ENCODE data around the gene SMIM11.

Gene SMIM11

GRCh38 chr21:34362136-34362444 lies 13.2 kb upstream of the SMIM11 start:
- H3K79me2 ChIP-seq (ENCODE audit: low read length): no peaks in the 10 kb centered on the region
- no peaks in the 10 kb centered on the region for H3K9me2 ChIP-seq (replicated peaks; ENCODE audit: insufficient read depth, low read length)
- no peaks in the 10 kb centered on the region for H4K20me1 ChIP-seq (ENCODE audit: insufficient read depth, low read length)
- no peak for DNase-seq
- TF ChIP-seq CTCF (IDR thresholded peaks at IDR 0.05; ENCODE audit: low read length): no peak
- TF ChIP-seq EZH2 (optimal IDR thresholded peaks at IDR 0.05; ENCODE audit: low read depth, low read length): no peak
- no peak for TF ChIP-seq EZH2phosphoT487 (IDR thresholded peaks at IDR 0.05; ENCODE audit: low read length)
- peak overlapping the region; percentile 73 for H3K4me2 ChIP-seq (ENCODE audit: low read depth, low read length)
- no peak overlapping the region for H3K27ac ChIP-seq (ENCODE audit: low read length)
- peak overlapping the region; percentile 31; the same call in 1 of the 2 replicates for H3K4me3 ChIP-seq (ENCODE audit: low read length)
- H3K36me3 ChIP-seq (replicated peaks; ENCODE audit: insufficient read depth, low read length): no peaks in the 10 kb centered on the region
- H3K4me1 ChIP-seq (ENCODE audit: low read length): peaks cover 5% of the 10 kb centered on the region
- H3K9me3 ChIP-seq (replicated peaks; ENCODE audit: insufficient read depth, low read length): no peaks in the 10 kb centered on the region
- H3F3A ChIP-seq (ENCODE audit: insufficient read depth, low read length): no peaks in the 10 kb centered on the region
- peak overlapping the region; percentile 67 for H2AFZ ChIP-seq (ENCODE audit: low read length)
- no peak overlapping the region for H3K9ac ChIP-seq (ENCODE audit: low read length)
- no peaks in the 10 kb centered on the region for H3K27me3 ChIP-seq (replicated peaks; ENCODE audit: insufficient read depth, low read length)

GRCh38 chr21:34362670-34363069 lies 12.6 kb upstream of the SMIM11 start:
- H3K9me2 ChIP-seq (replicated peaks; ENCODE audit: insufficient read depth, low read length): no peaks in the 10 kb centered on the region
- H3K4me2 ChIP-seq (ENCODE audit: low read depth, low read length): no peak overlapping the region
- no peak overlapping the region for H3K4me3 ChIP-seq (ENCODE audit: low read length)
- no peaks in the 10 kb centered on the region for H4K20me1 ChIP-seq (ENCODE audit: insufficient read depth, low read length)
- H2AFZ ChIP-seq (ENCODE audit: low read length): no peak overlapping the region
- no peaks in the 10 kb centered on the region for H3K9me3 ChIP-seq (replicated peaks; ENCODE audit: insufficient read depth, low read length)
- H3K9ac ChIP-seq (ENCODE audit: low read length): no peak overlapping the region
- H3K27me3 ChIP-seq (replicated peaks; ENCODE audit: insufficient read depth, low read length): no peaks in the 10 kb centered on the region
- no peak for TF ChIP-seq EZH2 (optimal IDR thresholded peaks at IDR 0.05; ENCODE audit: low read depth, low read length)
- TF ChIP-seq CTCF (IDR thresholded peaks at IDR 0.05; ENCODE audit: low read length): no peak
- no peak for TF ChIP-seq EZH2phosphoT487 (IDR thresholded peaks at IDR 0.05; ENCODE audit: low read length)
- H3F3A ChIP-seq (ENCODE audit: insufficient read depth, low read length): no peaks in the 10 kb centered on the region
- no peaks in the 10 kb centered on the region for H3K79me2 ChIP-seq (ENCODE audit: low read length)
- H3K27ac ChIP-seq (ENCODE audit: low read length): no peak overlapping the region
- peaks cover 5% of the 10 kb centered on the region for H3K4me1 ChIP-seq (ENCODE audit: low read length)
- no peak for DNase-seq
- H3K36me3 ChIP-seq (replicated peaks; ENCODE audit: insufficient read depth, low read length): no peaks in the 10 kb centered on the region

DNA sequence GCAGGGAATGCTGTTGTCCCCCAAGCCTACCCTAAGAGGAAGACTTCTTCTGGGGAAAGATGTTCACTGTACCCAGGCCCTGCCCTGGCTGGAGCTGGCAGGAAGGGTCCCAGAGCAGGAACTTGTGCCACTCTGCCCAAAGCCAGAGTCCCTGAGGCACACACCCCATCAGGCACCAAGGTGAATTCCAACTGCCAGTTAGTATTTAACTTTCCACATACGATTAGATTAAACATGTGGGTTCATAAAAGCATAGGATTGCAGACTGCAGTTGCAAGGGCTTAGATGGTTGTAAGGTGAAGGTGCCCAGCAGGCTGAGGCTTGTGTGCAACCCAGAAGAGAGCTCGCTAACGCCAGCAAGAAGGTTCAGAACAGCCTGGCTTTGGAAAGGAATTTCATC lies 11.6 kb upstream of the SMIM11 start, which contains the start of gene KCNE2:
KCNE2 (plus strand) TSS at position 274 of the 400 bp plus-strand sequence. CDS start 6,473 bp downstream, outside the sequence.
- TF ChIP-seq EZH2phosphoT487 (IDR thresholded peaks at IDR 0.05; ENCODE audit: low read length) (no peak), CTCF (IDR thresholded peaks at IDR 0.05; ENCODE audit: low read length) (no peak), EZH2 (optimal IDR thresholded peaks at IDR 0.05; ENCODE audit: low read depth, low read length) (no peak)
- Histone ChIP-seq H2AFZ (ENCODE audit: low read length) (no peak within 1 kb of the TSS), H4K20me1 (ENCODE audit: insufficient read depth, low read length) (no peaks in the 10 kb centered on the region), H3F3A (ENCODE audit: insufficient read depth, low read length) (no peaks in the 10 kb centered on the region), H3K4me1 (ENCODE audit: low read length) (peaks cover 5% of the 10 kb centered on the region), H3K9ac (ENCODE audit: low read length) (no peak within 1 kb of the TSS), H3K27ac (ENCODE audit: low read length) (no peak within 1 kb of the TSS), H3K9me3 (replicated peaks; ENCODE audit: insufficient read depth, low read length) (no peaks in the 10 kb centered on the region), H3K27me3 (replicated peaks; ENCODE audit: insufficient read depth, low read length) (no peaks in the 10 kb centered on the region), H3K79me2 (ENCODE audit: low read length) (no peaks in the 10 kb centered on the region), H3K9me2 (replicated peaks; ENCODE audit: insufficient read depth, low read length) (no peaks in the 10 kb centered on the region), H3K4me2 (ENCODE audit: low read depth, low read length) (no peak within 1 kb of the TSS), H3K36me3 (replicated peaks; ENCODE audit: insufficient read depth, low read length) (no peaks in the 10 kb centered on the region), H3K4me3 (ENCODE audit: low read length) (no peak within 1 kb of the TSS)
- DNase-seq: no peak
